K562 (cell line): ENCODE measurements around the gene TAF4. TPM values are rescaled to one million over a fixed set of nuclear protein-coding genes. Genes with fewer than 3 reads are reported as not detected.

Experiments used
- ATAC-seq: fragments of 200-7000 bp; cut with Tn5 transposase; 3 replicates; pipeline ENCODE4 v1.9.1; 2020; ENCODE audit warnings: moderate library complexity
- BruUV-seq: library from RNA; stranded (reverse); fragments of 400-500 nt; replicated peaks from 2 replicates; lab custom pipeline; 2021; lab: Mats Ljungman, UMichigan
- CTCF ChIA-PET: fragments of 300-600 bp; formaldehyde crosslinking; extraction: SDS; loops from one replicate; lab custom pipeline; 2021; ENCODE audit warnings: low intra/inter-chr PET ratio; lab: Yijun Ruan, JAX
- POLR2A ChIA-PET: fragments of 300-600, 350-650 bp; sonication (Branson Sonifier 250); formaldehyde crosslinking; extraction: SDS; loops from one replicate; lab custom pipeline; 2021; ENCODE audit warnings: antibody characterized with exemption, inconsistent platforms; lab: Yijun Ruan, JAX
- DNase-seq, 4 experiments: peaks; one replicate each; pipeline versions ENCODE4 v3.0.0 to v3.0.0-alpha.2; 2011 to 2018; ENCODE audit warnings: low spot score in 3 of 4, mixed read lengths in 3 of 4; ENCODE audit errors: extremely low read depth in 1 of 4
- FAIRE-seq: peaks from 2 replicates; lab custom pipeline; 2011; peaks lifted over from hg19 to GRCh38; lab: Jason Lieb, UNC
- H2AFZ ChIP-seq: 2 replicates; pipeline ENCODE4 v1.6.0; 2011; ENCODE audit warnings: low read depth, low read length, control low read depth, inconsistent platforms
- H3K27ac ChIP-seq: fragments of 200-600 bp; 3 replicates; pipeline ENCODE4 v1.8.0; 2011; ENCODE audit warnings: low read depth, mild to moderate bottlenecking, control low read depth, inconsistent platforms, low read length, moderate library complexity, mixed read lengths; ENCODE audit errors: extremely low read depth
- H3K27me3 ChIP-seq, 2 experiments: fragments of 300-600 bp in 1 of 2; 2 replicates in 1 of 2; 3 replicates in 1 of 2; pipeline versions ENCODE4 v1.6.0 to v1.8.0; 2011; ENCODE audit warnings: inconsistent platforms in 2 of 2, low read length in 2 of 2, mild to moderate bottlenecking in 1 of 2, mixed read lengths in 1 of 2, moderate library complexity in 1 of 2; ENCODE audit not compliant: control insufficient read depth in 2 of 2, insufficient read depth in 2 of 2
- H3K36me3 ChIP-seq: fragments of 300-600 bp; 3 replicates; pipeline ENCODE4 v1.8.0; 2011; ENCODE audit warnings: mild to moderate bottlenecking, low read length, inconsistent platforms; ENCODE audit not compliant: control insufficient read depth, insufficient read depth
- H3K4me1 ChIP-seq, 2 experiments: fragments of 200-600 bp in 1 of 2; replicated peaks in 1 of 2; 2 replicates in 1 of 2; 3 replicates in 1 of 2; pipeline versions ENCODE4 v1.5.1 to v1.8.0; 2011; ENCODE audit warnings: inconsistent platforms in 2 of 2, low read length in 2 of 2, mild to moderate bottlenecking in 1 of 2, mixed read lengths in 1 of 2, moderate library complexity in 1 of 2; ENCODE audit not compliant: control insufficient read depth in 2 of 2, insufficient read depth in 2 of 2
- H3K4me2 ChIP-seq: 2 replicates; pipeline ENCODE4 v1.6.1; 2011; ENCODE audit warnings: low read length, control low read depth, inconsistent platforms, mixed read lengths; ENCODE audit not compliant: insufficient read depth
- H3K4me3 ChIP-seq: fragments of 200-600 bp; sonication (generic), shearing (Covaris generic); 2 replicates; pipeline ENCODE4 v1.5.1; 2016; ENCODE audit warnings: control low read depth, inconsistent platforms
- H3K79me2 ChIP-seq: fragments of 200-600 bp; 3 replicates; pipeline ENCODE4 v1.8.0; 2011; ENCODE audit warnings: low read length, inconsistent platforms; ENCODE audit not compliant: control insufficient read depth, insufficient read depth
- H3K9ac ChIP-seq, 2 experiments: 2 replicates each; pipeline versions ENCODE4 v1.6.0 to v1.6.1; 2011; ENCODE audit warnings: low read depth in 2 of 2, low read length in 2 of 2, control low read depth in 1 of 2, inconsistent platforms in 1 of 2, mild to moderate bottlenecking in 1 of 2, mixed read lengths in 1 of 2; ENCODE audit not compliant: insufficient read depth in 1 of 2
- H3K9me1 ChIP-seq: one replicate; pipeline ENCODE4 v1.6.0; 2011; ENCODE audit warnings: inconsistent platforms, mild to moderate bottlenecking, low read length, moderate library complexity; ENCODE audit not compliant: control insufficient read depth, insufficient read depth
- H3K9me3 ChIP-seq: replicated peaks from 2 replicates; pipeline ENCODE4 v1.5.1; 2011; ENCODE audit warnings: low read depth, low read length, inconsistent platforms; ENCODE audit not compliant: control insufficient read depth, insufficient read depth
- H4K20me1 ChIP-seq: replicated peaks from 2 replicates; pipeline ENCODE4 v1.6.1; 2011; ENCODE audit warnings: low read length, inconsistent platforms, mixed read lengths; ENCODE audit not compliant: control insufficient read depth, insufficient read depth
- BCLAF1 ChIP-seq, 2 experiments: fragments of 450-650 bp in 1 of 2; IDR thresholded peaks; 2 replicates each; pipeline ENCODE4 v1.6.1; 2011 to 2017; ENCODE audit warnings: low read depth in 2 of 2, antibody characterized with exemption in 1 of 2, borderline replicate concordance in 1 of 2, low read length in 1 of 2, mild to moderate bottlenecking in 1 of 2, mixed read lengths in 1 of 2; ENCODE audit not compliant: control insufficient read depth in 1 of 2
- POLR3A ChIP-seq: IDR thresholded peaks from 2 replicates; pipeline ENCODE4 v1.6.1; 2011; ENCODE audit warnings: borderline replicate concordance, mild to moderate bottlenecking, moderate library complexity; ENCODE audit not compliant: insufficient read length, insufficient read depth; ENCODE audit errors: extremely low read depth
- PYGO2 ChIP-seq: fragments of 450-650 bp; IDR thresholded peaks from 2 replicates; pipeline ENCODE4 v1.6.1; 2016; ENCODE audit warnings: mild to moderate bottlenecking, missing genetic modification characterization, moderate library complexity, missing compliant biosample characterization
- ZBTB7A ChIP-seq: IDR thresholded peaks from 2 replicates; pipeline ENCODE4 v1.6.1; 2011; ENCODE audit warnings: low read depth, mild to moderate bottlenecking, low read length, moderate library complexity, borderline replicate concordance; ENCODE audit not compliant: control insufficient read depth
- ZNF609 ChIP-seq: sonication (generic); formaldehyde crosslinking; IDR thresholded peaks from 2 replicates; pipeline ENCODE4 v1.8.1; 2023; ENCODE audit warnings: missing genetic modification reagents, mild to moderate bottlenecking, borderline replicate concordance
- WGBS: fragments of 100-300 bp; shearing (Covaris generic); methylation state at CpG from one replicate; pipeline ENCODE4 v1.1.6; 2016; ENCODE audit warnings: low coverage, mixed read lengths; ENCODE audit not compliant: insufficient coverage; ENCODE audit errors: missing lambda C conversion rate; 5-methylcytosine and 5-hydroxymethylcytosine counted together
- in situ Hi-C: fragments of 300-500 bp; cut with MboI; formaldehyde crosslinking; loops from 4 replicates; pipeline ENCODE4 v1.15.0; 2018; ENCODE audit warnings: inconsistent platforms, mixed read lengths
- intact Hi-C: fragments of 100-400 bp; cut with micrococcal nuclease; formaldehyde crosslinking; loops from 2 replicates; pipeline ENCODE4 v1.14.2; 2022
- polyA plus RNA-seq, 8 experiments: library from polyadenylated mRNA; depleted of rRNA in 4 of 8; stranded (reverse) in 5 of 8; unstranded in 3 of 8; fragments of >200 nt; fragmentation: Nextera tagmentation in 2 of 8; fragmentation: Illumina TruSeq in 1 of 8; extraction: Ambion mirVana in 2 of 8; extraction: Trizol in 1 of 8; gene quantifications; 2 replicates each; pipeline versions ENCODE4 v1.2.1 to v1.2.3, GENCODE V29; 2011 to 2014; ENCODE audit warnings: inconsistent platforms in 1 of 8, missing spikeins in 1 of 8
- total RNA-seq, 7 experiments: library from RNA; depleted of rRNA in 6 of 7; stranded (reverse); fragments of >200 nt in 6 of 7; fragmentation: Illumina TruSeq in 2 of 7; extraction: Trizol in 2 of 7; gene quantifications; 2 replicates each; pipeline versions ENCODE4 v1.2.1 to v1.2.3, GENCODE V29; 2011 to 2021; ENCODE audit warnings: low replicate concordance in 1 of 7

TAF4 gene
- total and polyA plus RNA-seq, 9 of the 15 experiments (the other 6 are each of a cell fraction or from before 2014, with no cell fraction given) = 0.44 to 28.3 (median 5.6) TPM

- Histone ChIP-seq H3K4me2 (no peak overlapping the region), H3K4me1 (peaks cover 0 to 6% of the 10 kb centered on the region in 2 experiments; a peak in 1 of 5 replicates), H3K9me3 (no peaks in the 10 kb centered on the region), H3K9ac (peak overlapping the region in 1 of 2 experiments; percentile 52; a peak in 1 of 4 replicates), H4K20me1 (no peaks in the 10 kb centered on the region), H3K36me3 (peaks cover 32% of the 10 kb centered on the region; the same call in 1 of the 3 replicates), H3K4me3 (no peak overlapping the region), H3K27ac (no peak overlapping the region), H3K79me2 (no peaks in the 10 kb centered on the region), H3K9me1 (no peaks in the 10 kb centered on the region), H3K27me3 (no peaks in the 10 kb centered on the region), H2AFZ (no peak overlapping the region)
- in situ Hi-C loops = no loop called here
- no peak for ATAC-seq
- ChIA-PET CTCF (no interaction called here), POLR2A (no interaction called here)
- no TSS peak for BruUV-seq
- 92% methylated on average over 11 of the region's 14 CpGs for WGBS
- FAIRE-seq = no peak
- DNase-seq = no peak
- intact Hi-C loops = no loop called here
- TF ChIP-seq ZNF609 (CRISPR knock-in tag) (no peak), BCLAF1 (IDR thresholded peaks at IDR 0.05; ENCODE audit: borderline replicate concordance in 1 of 2, control insufficient read depth in 1 of 2, low read depth in 2 of 2, low read length in 1 of 2) (no peak), POLR3A (no peak), PYGO2 (tag) (no peak), ZBTB7A (no peak)
These were observed 91.4 kb downstream of the TAF4 start for GRCh38 chr20:61974357-61974665.
